ENCODE measurements around the gene BMP8A.
"Not testable (repeated sequence)": the region's sequence is repeated elsewhere in the genome, so short reads cannot be mapped to it uniquely, and the experiment has no call there.

- not testable (repeated sequence) for TF ChIP-seq JUND (IDR thresholded peaks at IDR 0.05); CTCF (IDR thresholded peaks at IDR 0.05 in 2 of 3, conservative IDR thresholded peaks at IDR 0.05 in 1 of 3; ENCODE audit: borderline replicate concordance in 1 of 3, insufficient read depth in 1 of 3, low read depth in 2 of 3, low read length in 2 of 3); POLR2A (IDR thresholded peaks at IDR 0.05; ENCODE audit: borderline replicate concordance, extremely low read depth, insufficient read depth, insufficient read length); ZNF274 (IDR thresholded peaks at IDR 0.05; ENCODE audit: low read depth, low read length)
Observed at GRCh38 chr1:39519376-39519775, 27.9 kb downstream of the BMP8A start.

Measured in HCT116 (cell line).